Skin of body (tissue), 2 donors: ENCODE results near the gene ZNF182. TPM values are rescaled to one million over a fixed set of nuclear protein-coding genes. Genes with fewer than 3 reads are reported as not detected.
"Not testable (repeated sequence)": the region's sequence is repeated elsewhere in the genome, so short reads cannot be mapped to it uniquely, and the experiment has no call there.

Experiments
- DNase-seq: peaks from one replicate; lab custom pipeline; 2025; lab: John Stamatoyannopoulos, UW
- total RNA-seq: library from RNA; depleted of rRNA; stranded (reverse); fragments of >200 nt; gene quantifications from one replicate; pipeline ENCODE4 v1.2.3, GENCODE V29; 2014

The ZNF182 gene
- total RNA-seq, 1 donor from 2014 or later: 4.1 TPM

DNA sequence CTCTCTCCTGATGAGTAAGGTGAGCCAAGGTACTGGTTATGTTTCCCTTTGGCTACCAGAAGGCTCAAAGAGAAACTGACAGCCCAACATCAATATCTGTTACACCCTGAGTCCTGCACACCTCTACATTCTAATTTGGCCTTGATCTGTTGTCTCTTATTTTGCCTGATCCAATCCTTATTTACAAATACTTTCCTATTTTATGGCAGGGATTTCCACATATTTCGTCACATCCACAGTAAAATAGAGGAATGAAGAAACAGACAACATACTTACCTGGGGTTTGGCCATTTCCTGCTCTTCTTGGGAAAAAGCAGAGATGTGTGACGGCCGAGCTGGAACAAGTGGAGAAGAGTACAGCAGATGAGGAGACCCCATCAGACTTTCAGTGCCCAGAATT, 1.5 kb downstream of the ZNF182 start:
- no peak for DNase-seq

DNA sequence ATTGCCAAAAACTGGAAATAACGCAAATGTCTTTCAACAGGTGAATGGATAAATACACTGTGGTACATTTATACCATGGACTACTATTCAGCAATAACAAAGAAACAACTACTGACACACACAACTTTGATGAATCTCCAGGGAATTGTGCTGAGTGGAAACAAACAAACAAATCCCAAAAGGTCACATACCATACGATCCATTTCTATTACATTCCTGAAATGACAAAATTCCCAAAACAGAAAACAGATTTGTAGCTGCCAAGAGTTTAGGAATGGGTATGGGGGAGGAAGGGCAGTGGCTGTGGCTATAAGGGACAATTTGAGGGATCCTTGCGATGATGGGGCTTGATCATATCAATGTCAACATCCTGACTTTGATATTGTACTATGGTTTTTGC, 2.5 kb downstream of the ZNF182 start:
- DNase-seq: no peak

DNA sequence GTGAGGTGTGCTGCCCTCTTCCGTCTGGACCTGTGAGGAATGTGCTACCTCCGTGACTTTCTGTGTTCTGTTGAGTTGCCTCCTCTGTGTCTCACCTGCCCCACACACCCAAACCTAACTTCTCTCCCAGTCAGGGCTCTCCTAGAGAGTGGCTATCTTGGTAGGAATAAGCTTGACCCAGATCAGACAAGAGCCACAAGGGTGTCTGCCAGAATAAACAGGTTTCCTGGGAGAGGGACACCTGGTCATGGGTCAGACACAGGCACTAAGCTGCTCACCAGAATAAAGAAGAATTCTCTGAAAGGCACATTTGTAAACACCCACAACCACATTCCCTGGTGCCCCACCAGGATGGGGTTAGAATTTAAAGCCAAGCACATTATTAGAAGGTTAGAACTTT, 11.1 kb downstream of the ZNF182 start:
- DNase-seq: no peak

DNA sequence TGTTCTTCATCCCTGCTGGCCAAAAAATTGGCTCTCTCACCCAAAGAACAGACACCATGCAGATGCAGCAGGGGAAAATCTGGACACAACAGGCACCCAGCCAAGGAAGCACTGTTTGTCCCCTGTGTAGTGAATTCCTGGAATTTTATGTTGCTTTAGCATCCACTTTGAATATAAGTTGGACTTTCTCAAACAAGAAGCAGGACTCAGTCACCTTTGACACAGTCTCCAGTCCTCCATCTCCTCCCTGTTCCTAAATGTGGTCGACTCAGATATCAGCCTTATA, 11.8 kb downstream of the ZNF182 start:
- DNase-seq: no peak

DNA sequence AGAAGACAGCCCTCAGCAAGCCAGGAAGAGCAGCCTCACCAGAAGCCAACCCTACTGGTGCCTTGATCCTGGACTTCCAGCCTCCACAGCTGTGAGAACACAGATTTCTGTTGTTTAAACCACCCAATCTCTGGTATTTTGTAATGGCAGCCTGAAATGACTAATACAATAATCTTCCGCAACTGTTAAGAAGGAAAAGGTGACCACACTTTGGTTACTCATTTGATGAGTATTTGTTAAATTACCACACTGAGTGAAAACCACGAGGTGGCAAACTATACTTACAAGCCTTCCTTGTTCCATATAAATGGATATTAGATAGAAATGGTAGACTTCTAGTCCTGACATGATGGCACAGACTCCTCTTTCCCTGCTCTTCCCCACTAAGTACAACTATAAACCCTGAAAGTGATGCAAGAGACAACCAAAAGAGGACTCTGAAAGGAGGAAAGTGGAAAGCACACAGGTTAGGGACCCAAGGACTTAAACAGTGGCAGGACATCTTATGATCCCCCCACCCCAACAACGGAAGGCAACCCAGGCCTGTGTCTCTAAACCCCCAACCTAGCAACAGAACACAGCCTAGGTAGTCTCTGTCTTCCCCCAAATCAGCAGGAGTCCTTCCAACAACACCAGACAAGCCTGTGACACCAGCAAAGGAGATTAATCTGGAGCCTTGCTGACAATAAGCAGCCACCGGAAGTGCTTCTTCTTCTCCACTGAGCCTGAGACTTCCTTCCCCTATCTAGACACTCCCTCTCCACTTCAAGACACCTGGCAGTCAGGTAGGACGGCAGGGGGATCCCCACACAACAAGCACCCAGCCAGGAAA, 12.3 kb downstream of the ZNF182 start:
- no peak for DNase-seq

DNA sequence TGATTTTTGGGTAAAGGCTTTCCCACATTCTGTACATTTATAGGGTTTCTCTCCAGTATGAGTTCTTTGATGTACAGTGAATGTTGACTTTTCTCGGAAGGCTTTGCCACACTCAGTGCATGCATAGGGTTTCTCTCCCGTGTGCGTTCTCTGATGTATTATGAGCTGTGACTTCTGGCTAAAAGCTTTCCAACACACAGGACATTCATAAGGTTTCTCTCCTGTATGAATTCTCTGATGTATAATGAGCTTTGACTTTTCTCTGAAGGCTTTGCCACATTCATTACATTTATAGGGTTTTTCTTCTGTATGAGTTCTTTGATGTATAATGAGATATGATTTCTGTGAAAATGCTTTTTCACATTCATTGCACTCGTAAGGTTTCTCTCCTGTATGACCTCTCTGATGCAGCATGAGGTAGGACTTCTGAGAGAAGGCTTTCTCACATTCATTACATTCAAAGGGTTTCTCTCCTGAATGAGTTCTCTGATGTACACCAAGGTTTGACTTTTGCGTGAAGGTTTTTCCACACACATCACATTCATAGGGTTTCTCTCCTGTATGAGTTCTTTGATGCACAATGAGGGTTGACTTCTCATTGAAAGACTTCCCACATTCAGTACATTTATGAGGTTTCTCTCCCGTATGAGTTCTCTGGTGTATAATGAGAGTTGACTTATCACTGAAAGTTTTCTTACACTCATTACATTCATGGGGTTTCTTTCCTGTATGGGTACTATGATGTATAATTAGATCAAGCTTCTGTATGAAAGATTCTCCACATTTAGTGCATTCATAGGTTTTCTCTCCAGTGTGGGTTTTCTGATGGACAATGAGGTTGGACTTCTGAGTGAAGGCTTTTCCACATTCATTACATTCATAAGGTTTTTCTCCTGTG, 27.3 kb downstream of the ZNF182 start:
- no peak for DNase-seq

DNA sequence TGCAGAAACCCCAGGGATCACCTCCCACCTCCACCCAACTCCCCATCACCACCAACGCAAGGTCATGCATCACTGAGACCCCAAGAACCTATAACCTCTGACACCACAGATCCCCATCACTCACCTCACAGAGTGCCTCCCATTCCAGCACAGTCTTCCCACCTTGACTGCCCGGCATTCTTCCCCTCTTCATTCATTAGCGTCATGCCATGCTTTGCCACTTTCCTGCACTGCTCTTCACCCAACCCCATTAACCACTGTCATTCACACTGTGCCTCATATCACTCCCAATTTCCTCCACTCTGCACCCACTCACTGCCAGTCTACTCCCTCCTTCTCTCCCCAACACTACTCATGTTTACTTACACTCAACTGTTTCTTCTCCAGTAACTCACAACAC, 30.6 kb downstream of the ZNF182 start:
- DNase-seq: no peak

DNA sequence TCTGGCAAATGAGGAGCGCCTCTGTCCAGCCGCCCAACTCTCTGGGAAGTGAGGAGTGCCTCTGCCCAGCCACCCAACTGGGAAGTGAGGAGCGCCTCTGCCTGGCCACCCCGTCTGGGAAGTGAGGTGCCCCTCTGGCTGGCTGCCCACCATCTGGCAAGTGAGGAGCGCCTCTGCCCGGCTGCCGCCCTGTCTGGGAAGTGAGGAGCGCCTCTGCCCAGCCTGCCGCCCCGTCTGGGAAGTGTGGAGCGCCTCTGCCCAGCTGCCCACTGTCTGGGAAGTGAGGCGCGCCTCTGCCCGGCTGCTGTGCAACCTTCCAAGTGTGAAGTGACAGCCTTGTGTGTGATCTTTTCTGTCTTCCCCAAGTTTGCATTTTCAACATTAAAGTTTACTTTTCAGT, 38.3 kb downstream of the ZNF182 start:
- not testable (repeated sequence) for DNase-seq

DNA sequence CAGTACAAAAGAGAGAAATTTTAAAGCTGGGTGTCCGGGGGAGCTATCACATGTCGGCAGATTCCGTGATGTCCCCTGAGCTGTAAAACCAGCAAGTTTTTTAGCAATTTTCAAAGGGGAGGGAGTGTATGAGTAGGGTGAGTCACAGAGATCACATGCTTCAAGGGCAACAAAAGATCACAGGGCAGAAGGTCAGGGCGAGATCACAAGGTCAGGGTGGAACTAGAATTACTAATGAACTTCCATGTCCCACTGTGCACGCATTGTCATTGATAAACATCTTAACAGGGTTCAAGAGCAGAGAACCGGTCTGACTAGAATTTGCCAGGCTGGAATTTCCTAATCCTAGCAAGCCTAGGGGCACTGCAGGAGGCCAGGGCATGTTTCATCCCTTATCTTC, 42.0 kb downstream of the ZNF182 start:
- not testable (repeated sequence) for DNase-seq

DNA sequence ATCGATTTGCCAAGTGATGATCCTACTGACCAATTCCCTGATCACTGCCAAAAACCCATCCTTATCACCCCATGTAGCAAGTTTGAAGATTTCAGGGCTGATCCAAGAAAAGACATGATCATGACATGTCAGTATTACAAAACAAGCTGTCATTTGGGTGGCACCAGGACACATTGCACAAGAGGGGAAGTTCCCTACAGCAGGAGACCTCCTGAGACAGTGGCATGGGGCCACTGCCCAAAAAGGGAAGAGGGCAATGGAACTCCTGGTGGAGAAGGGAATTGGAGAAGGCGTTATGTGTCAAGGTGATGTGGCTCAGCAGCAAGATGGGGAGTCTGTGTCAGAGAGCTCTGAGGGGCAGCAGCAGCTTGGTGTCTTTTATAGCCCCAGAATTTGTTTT, 43.4 kb downstream of the ZNF182 start:
- no peak for DNase-seq

DNA sequence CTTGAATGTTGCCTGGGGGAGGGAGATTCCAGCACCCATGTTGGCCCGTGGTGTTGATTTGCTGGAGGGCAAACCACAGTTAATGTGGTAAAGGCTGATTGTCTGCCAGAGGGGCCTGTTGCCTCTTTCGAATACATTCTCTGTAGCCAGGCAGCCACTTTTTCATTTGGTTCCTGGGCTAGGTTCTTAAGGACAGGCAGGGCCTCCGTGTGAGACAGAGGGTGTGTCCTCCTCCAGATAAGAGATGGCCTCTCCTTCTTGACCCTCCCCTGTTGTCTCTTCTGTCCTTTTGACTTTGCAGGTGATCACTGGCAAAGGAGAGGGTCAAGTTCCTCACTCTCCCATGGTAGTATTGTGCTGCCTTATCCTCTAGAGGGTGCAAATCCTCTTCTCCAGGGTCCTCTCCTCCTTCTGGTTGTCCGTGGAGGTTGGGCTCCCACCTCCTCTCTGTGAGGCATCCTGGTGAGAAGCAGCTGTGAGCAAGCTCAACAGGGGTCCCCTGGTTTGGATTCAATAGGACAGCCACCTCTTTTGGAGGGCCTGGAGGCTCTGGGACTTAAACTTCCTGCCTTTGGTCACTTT, 44.9 kb downstream of the ZNF182 start:
- DNase-seq: no peak

DNA sequence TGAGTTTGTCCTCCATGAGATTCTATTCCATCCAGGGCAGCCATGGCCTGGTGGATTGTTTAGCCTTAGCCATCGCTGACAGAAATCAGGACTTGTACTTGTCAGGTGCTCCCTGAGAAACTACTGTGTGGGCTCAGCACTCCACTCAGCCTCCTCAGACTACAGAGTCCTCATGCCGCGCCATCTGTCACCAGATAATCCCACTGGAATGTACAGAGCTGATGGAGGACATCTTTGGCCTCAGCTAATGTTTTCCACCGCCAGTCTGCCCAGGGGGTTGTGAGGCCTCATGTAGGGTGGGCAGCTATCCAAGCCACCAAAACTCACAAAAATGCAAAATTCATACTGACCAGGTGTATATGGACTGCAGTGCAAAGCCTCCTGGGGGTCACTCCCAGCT, 45.6 kb downstream of the ZNF182 start:
- not testable (repeated sequence) for DNase-seq

DNA sequence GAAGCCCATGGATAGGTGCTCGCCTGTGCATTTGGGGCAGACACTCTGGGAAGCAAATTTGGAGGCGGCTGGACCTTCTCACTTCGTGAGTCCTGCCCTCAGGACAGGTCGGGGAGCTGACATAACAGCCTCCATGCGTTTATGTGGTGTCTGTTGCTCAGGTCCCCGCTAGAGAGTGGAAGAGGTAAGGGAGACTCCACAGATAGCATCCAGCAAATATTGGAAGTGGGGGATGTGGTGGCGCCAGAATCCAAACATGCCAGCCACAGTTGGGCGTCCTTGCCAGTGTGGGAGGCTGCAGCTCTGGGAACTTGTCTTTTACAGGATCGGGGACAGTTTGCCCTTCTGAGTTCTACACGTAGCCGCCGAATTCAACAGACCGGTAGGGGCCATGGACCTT, 47.8 kb downstream of the ZNF182 start:
- DNase-seq: no peak

DNA sequence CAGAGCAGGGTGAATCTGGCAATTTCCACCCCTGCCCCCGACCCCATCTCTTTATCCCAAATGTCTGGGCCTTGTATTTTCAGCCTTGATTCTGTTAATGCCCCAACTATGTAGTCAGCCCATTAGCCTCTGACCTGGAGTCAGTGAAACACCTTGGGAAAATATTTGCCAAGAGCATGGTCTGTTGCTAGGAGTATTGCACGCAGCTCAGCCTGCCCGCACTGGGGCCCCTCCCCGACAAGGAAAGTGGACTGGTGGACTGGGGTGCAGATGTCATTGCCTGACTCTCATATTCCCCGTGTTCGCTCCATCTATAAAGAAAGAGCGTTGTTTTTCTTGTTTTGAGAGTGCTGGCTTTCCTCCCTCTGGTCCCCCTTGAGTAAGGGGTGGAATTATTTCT, 48.5 kb downstream of the ZNF182 start:
- not testable (repeated sequence) for DNase-seq

DNA sequence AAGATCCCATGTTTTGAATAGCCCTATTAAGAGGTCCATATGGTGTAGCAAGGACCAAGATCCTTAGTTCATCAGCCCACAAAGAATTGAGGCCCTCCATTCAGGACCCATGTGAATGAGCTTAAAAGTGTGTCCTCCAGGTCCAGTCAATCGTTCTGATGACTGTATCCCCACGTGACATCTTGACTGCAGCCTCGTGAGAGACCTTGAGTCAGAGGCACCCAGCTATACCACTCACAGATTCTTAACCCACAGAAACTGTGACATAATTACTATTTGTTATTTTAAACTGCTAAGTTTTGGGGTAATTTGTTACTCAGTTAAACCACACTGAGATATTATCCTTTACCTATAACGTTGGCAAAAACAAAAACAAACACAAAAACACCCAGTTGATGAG, 62.4 kb downstream of the ZNF182 start:
- no peak for DNase-seq

DNA sequence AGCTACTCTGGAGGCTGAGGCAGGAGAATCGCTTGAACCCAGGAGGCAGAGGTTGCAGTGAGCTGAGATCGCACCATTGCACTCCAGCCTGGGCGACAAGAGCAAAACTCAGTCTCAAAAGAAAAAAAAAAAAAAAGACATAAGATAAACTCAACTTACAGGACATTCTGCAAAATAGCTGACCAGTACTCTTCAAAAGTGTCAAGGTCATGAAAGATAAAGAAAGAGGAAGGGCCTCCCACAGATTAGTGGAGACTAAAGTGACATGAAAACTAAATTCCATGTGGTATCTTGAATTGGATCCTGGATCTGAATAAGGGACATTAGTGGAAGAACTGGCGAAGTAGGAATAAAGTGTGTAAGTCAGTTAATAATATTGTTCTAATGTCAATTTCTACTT, 63.3 kb downstream of the ZNF182 start:
- DNase-seq: no peak

DNA sequence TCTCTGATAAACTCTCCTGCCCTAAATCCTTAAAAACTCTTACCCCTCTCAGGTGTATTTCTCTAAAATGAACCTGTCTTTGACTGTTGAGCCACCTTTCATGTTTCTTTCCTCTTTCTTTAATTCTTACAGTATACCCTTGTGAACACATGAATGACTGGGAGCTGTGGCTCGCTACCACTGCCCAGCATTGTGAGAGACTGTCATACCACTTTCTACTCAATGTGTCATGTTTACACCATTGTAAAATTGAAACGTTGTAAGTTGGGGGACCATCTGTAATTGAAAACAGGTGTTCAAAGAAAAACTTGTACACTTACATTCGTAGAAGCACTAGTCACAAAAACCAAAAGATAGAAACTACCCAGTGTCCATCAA, 66.9 kb downstream of the ZNF182 start:
- no peak for DNase-seq

DNA sequence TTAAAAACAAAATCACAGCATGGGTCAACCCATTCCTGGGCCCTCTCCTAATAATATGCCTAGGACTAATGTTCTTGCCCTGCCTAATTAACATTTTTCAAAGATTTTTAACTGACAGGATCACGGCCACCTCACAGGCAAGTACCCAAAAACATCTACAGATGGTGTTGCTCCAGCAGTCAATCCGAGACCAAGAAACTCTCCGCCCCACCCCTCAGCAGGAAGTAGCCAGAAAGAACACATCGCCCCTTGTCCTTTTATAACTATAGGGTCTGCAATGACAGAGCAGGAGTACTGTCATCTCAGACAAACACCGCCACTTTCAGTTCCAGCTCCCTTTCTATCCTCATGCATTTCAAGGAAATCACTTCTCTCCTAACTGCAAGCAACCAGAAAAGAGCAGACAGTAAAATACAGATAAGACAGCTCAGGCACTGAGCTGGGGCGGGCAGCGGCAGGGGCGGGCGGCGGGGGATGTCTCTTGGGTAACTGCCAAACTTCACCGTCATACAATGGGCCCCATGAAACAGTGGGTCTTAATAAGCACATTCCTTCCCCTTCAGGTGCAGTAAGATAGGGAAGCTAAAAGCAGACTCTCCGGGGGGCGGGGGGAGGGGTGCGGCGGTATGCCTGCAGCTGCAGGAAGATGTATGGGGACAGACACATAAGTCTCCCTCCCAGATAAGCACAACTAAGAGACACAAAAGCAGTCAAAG, 67.4 kb downstream of the ZNF182 start:
- DNase-seq: no peak

DNA sequence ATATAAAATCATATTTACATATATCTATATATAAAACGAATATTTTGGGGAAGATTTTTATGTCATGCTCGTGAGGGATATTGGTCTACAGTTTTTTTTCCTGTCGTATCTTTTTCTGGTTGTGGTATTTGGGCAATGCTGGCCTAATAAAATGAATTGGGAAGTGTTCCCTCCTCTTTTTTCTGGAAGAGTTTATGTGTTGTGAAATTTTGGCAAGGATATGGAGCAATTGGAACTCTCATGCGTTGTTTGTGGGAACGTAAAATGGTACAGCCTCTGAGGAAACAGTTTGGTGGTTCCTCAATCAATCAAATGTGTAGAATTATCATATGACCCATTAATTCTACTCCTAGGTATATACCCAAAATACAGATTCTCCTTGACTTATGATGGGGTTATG, 69.8 kb downstream of the ZNF182 start:
- no peak for DNase-seq

DNA sequence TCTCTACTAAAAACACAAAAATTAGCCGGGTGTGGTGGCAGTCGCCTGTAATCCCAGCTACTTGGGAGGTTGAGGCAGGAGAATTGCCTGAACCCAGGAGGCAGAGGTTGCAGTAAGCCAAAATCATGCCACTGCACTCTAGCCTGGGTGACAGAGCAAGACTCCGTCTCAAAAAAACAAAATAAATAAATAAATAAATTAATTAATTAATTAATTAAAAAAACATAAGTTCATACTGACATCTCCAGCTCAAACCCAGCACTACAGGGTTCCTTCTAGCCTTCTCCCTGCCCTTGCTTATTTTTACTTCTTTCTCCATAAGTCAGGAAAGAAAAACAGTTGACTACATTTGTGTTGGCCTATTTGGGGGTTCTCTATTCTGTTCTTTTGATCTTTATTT, 71.8 kb downstream of the ZNF182 start:
- DNase-seq: not testable (repeated sequence)

DNA sequence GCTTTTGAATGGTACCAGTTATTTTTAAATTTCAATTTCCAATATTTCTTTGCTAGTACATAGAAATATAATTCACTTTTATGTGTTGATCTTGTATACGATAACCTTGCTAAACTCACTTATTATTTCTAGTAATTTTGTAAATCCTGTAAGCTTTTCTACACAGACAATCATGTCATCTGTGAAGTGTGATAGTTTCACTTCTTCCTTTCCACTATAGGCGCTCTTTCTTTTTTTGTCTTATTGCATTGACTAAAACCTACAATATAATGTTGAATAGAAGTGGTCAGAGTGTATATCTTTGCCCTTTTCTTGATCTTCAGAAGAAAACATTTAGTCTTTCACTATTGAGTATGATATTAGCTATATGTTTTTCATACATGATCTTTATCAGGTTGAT, 76.6 kb downstream of the ZNF182 start:
- no peak for DNase-seq
